Suprapubic skin (tissue), 4 donors: ENCODE measurements around the gene CAMK2A.

ENCODE experiments used
- POLR2A ChIP-seq, 2 donors: fragments of 450-650 bp; IDR thresholded peaks; one replicate each; pipeline ENCODE4 v1.6.1; 2017; ENCODE audit warnings: antibody characterized with exemption in 2 of 2, mild to moderate bottlenecking in 2 of 2, moderate library complexity in 2 of 2
- POLR2AphosphoS5 ChIP-seq, 3 donors: sonication (generic); formaldehyde crosslinking; IDR thresholded peaks; one replicate each; pipeline ENCODE4 v1.6.1; 2017; ENCODE audit warnings: antibody characterized with exemption in 3 of 3
- TF ChIP-seq, protein P1 (sequence below), 2 donors: fragments of 200-600 bp in 1 of 2; fragments of 450-650 bp in 1 of 2; sonication (generic) in 1 of 2; IDR thresholded peaks; one replicate each; pipeline ENCODE4 v1.5.1; 2016 to 2019; ENCODE audit warnings: antibody characterized with exemption in 2 of 2, mild to moderate bottlenecking in 1 of 2, moderate library complexity in 1 of 2

DNA sequence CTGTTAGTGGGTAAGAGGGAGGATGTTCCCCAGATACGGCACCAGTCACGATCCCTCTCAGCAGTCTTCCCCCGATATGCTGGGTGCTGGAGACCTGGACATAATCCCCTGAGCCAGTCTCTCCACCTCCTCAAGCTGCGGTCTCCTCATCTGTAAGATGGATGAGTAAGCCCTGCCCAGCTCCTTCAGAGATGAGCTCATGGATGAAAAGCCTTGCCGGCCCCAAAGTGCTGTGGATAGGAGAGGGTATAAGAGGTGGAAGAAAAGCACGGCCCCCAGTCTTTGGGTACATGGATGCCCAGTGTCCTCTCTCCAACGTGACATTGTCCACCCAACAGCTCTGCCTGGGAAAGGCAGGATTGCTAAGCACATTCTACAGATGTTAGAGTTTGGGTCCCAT is 4.5 kb downstream of the CAMK2A start:
- TF ChIP-seq, protein P1, sequence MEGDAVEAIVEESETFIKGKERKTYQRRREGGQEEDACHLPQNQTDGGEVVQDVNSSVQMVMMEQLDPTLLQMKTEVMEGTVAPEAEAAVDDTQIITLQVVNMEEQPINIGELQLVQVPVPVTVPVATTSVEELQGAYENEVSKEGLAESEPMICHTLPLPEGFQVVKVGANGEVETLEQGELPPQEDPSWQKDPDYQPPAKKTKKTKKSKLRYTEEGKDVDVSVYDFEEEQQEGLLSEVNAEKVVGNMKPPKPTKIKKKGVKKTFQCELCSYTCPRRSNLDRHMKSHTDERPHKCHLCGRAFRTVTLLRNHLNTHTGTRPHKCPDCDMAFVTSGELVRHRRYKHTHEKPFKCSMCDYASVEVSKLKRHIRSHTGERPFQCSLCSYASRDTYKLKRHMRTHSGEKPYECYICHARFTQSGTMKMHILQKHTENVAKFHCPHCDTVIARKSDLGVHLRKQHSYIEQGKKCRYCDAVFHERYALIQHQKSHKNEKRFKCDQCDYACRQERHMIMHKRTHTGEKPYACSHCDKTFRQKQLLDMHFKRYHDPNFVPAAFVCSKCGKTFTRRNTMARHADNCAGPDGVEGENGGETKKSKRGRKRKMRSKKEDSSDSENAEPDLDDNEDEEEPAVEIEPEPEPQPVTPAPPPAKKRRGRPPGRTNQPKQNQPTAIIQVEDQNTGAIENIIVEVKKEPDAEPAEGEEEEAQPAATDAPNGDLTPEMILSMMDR (IDR thresholded peaks at IDR 0.05): no peak
- no peak for TF ChIP-seq POLR2A (IDR thresholded peaks at IDR 0.05)
- TF ChIP-seq POLR2AphosphoS5 (IDR thresholded peaks at IDR 0.05): no peak
